ENCODE results near the gene CDX1.

DNA sequence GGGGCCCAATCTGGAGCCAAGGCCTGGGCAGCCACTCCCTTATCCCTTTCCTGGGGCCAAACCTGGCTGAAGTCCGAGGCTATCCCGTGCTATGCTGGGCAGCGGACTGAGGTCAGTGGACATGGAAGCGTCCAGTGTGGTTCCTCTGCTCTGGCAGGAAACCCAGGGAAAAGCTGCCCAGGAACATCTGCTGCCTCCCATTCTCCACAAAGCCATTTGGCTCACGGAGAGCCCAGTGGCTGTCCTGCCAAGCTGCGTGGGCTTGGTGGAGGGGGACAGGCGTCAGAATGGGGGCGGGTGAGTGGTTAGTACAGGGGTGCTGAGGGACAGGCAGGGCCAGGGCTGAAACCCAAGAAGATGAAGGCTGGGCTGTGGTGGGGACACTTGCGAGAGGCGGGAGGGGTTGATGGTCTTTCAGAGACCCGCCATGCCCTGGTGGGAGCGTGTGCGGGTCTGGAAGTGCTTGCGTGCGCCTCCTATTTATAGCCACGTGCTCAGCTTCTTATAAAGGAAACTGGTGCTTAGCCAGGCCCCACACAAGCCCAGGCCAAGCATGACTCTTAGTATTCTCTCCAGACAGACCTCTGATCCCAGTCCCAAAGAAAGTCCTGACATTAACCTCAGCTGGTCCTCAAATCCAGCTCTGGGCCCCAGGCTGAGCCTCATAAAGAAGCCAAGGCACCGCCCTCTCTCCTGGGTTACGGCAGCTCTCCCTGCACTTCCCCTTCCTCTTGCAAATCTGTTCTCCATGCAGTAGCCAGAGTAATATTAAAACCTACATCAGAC, 13.9 kb downstream of the CDX1 start:
- no peak for TF ChIP-seq SP1 (IDR thresholded peaks at IDR 0.05)
- TF ChIP-seq FOXK2 (IDR thresholded peaks at IDR 0.05): no peak
- TF ChIP-seq NFRKB (IDR thresholded peaks at IDR 0.05): no peak
- no peak for TF ChIP-seq ELF4 (IDR thresholded peaks at IDR 0.05)
- no peak for TF ChIP-seq FOXA1 (IDR thresholded peaks at IDR 0.05)
- TF ChIP-seq BHLHE40 (IDR thresholded peaks at IDR 0.05; ENCODE audit: borderline replicate concordance): no peak
- TF ChIP-seq HDGF (IDR thresholded peaks at IDR 0.05; ENCODE audit: borderline replicate concordance): no peak
- no peak for TF ChIP-seq TARDBP (IDR thresholded peaks at IDR 0.05)
- TF ChIP-seq CTBP1 (IDR thresholded peaks at IDR 0.05; ENCODE audit: borderline replicate concordance): no peak
- no peak for TF ChIP-seq ZNF384 (IDR thresholded peaks at IDR 0.05)
- no peak for TF ChIP-seq SUZ12 (IDR thresholded peaks at IDR 0.05)
- no peak for TF ChIP-seq FOXM1 (IDR thresholded peaks at IDR 0.05; ENCODE audit: borderline replicate concordance)
- no peak for TF ChIP-seq LEF1 (IDR thresholded peaks at IDR 0.05; ENCODE audit: borderline replicate concordance)
- no peak for TF ChIP-seq L3MBTL2 (conservative IDR thresholded peaks at IDR 0.05)
